GM12878 (cell line): ENCODE results near the gene CNTLN.

Experiments
- BCL3 ChIP-seq: IDR thresholded peaks from 2 replicates; pipeline ENCODE4 v1.6.1; 2011; ENCODE audit warnings: borderline replicate concordance, low read depth, mild to moderate bottlenecking, moderate library complexity, low read length; ENCODE audit not compliant: insufficient read depth, poor library complexity, severe bottlenecking
- BHLHE40 ChIP-seq, 2 experiments: fragments of 450-650 bp in 1 of 2; IDR thresholded peaks; 2 replicates each; pipeline ENCODE4 v1.6.1; 2011 to 2017; ENCODE audit warnings: low read depth in 2 of 2, borderline replicate concordance in 1 of 2, improper control_type of control experiment in 1 of 2, low read length in 1 of 2, mild to moderate bottlenecking in 1 of 2
- CBFB ChIP-seq: IDR thresholded peaks from 2 replicates; pipeline ENCODE4 v1.6.1; 2016; ENCODE audit warnings: antibody characterized with exemption, low read depth
- CHD1 ChIP-seq: IDR thresholded peaks from 2 replicates; pipeline ENCODE4 v1.6.1; 2012; ENCODE audit warnings: low read depth, low read length, improper control_type of control experiment
- CTCF ChIP-seq, 3 experiments: IDR thresholded peaks in 2 of 3; conservative IDR thresholded peaks in 1 of 3; 2 replicates each; pipeline ENCODE4 v1.5.1; 2011; ENCODE audit warnings: low read depth in 3 of 3, low read length in 3 of 3, mild to moderate bottlenecking in 3 of 3, control low read depth in 2 of 3, moderate library complexity in 2 of 3, inconsistent platforms in 1 of 3, mixed read lengths in 1 of 3; ENCODE audit not compliant: control insufficient read depth in 2 of 3, insufficient read depth in 1 of 3; ENCODE audit errors: extremely low read depth in 1 of 3
- CUX1 ChIP-seq: IDR thresholded peaks from 2 replicates; pipeline ENCODE4 v1.6.1; 2012; ENCODE audit warnings: improper control_type of control experiment, low read depth, low read length; ENCODE audit not compliant: insufficient replicate concordance
- EP300 ChIP-seq, 2 experiments: fragments of 150-350 bp in 1 of 2; IDR thresholded peaks; 2 replicates each; pipeline ENCODE4 v1.6.1; 2011 to 2012; ENCODE audit warnings: low read depth in 2 of 2, low read length in 2 of 2, borderline replicate concordance in 1 of 2, improper control_type of control experiment in 1 of 2, inconsistent platforms in 1 of 2; ENCODE audit not compliant: control insufficient read depth in 1 of 2
- EZH2 ChIP-seq: IDR thresholded peaks from 2 replicates; pipeline ENCODE4 v1.6.1; 2012; ENCODE audit warnings: low read depth, mild to moderate bottlenecking, control low read depth, inconsistent platforms, low read length, borderline replicate concordance; ENCODE audit not compliant: control insufficient read depth
- IKZF1 ChIP-seq: fragments of 450-650 bp; conservative IDR thresholded peaks from 2 replicates; pipeline ENCODE4 v1.6.1; 2017; ENCODE audit warnings: antibody characterized with exemption, mild to moderate bottlenecking
- POLR2AphosphoS5 ChIP-seq: IDR thresholded peaks from 2 replicates; pipeline ENCODE4 v1.6.1; 2011; ENCODE audit warnings: mild to moderate bottlenecking, low read length, inconsistent platforms
- RAD21 ChIP-seq: IDR thresholded peaks from 2 replicates; pipeline ENCODE4 v1.6.1; 2011; ENCODE audit warnings: mild to moderate bottlenecking, low read depth, low read length, moderate library complexity; ENCODE audit not compliant: insufficient read depth
- REST ChIP-seq: IDR thresholded peaks from 2 replicates; pipeline ENCODE4 v1.6.1; 2012; ENCODE audit warnings: mild to moderate bottlenecking, low read depth, low read length
- ZBED1 ChIP-seq: IDR thresholded peaks from 2 replicates; pipeline ENCODE4 v1.6.1; 2016; ENCODE audit warnings: borderline replicate concordance

GRCh38 chr9:17319864-17320263 is 185.0 kb downstream of the CNTLN start:
- no peak for TF ChIP-seq EP300 (IDR thresholded peaks at IDR 0.05; ENCODE audit: borderline replicate concordance in 1 of 2, control insufficient read depth in 1 of 2, low read depth in 2 of 2, low read length in 2 of 2)
- no peak for TF ChIP-seq CBFB
- TF ChIP-seq CUX1: no peak
- no peak for TF ChIP-seq CHD1
- TF ChIP-seq RAD21: no peak
- TF ChIP-seq BCL3: no peak
- TF ChIP-seq EZH2: no peak
- TF ChIP-seq CTCF (IDR thresholded peaks at IDR 0.05 in 2 of 3, conservative IDR thresholded peaks at IDR 0.05 in 1 of 3; ENCODE audit: control insufficient read depth in 2 of 3, extremely low read depth in 1 of 3, insufficient read depth in 1 of 3, low read depth in 3 of 3, low read length in 3 of 3): no peak
- no peak for TF ChIP-seq IKZF1
- no peak for TF ChIP-seq ZBED1
- no peak for TF ChIP-seq POLR2AphosphoS5
- no peak for TF ChIP-seq REST
- TF ChIP-seq BHLHE40 (IDR thresholded peaks at IDR 0.05; ENCODE audit: borderline replicate concordance in 1 of 2, low read depth in 2 of 2, low read length in 1 of 2): no peak
